HG02884 (cell line): ENCODE data around the gene ABCC4.
"Not testable (repeated sequence)": the region's sequence is repeated elsewhere in the genome, so short reads cannot be mapped to it uniquely, and the experiment has no call there.

Experiments used
- ATAC-seq: cut with Tn5 transposase; IDR thresholded peaks from one replicate; pipeline ENCODE4 v1.9.1; 2021; ENCODE audit warnings: mild to moderate bottlenecking, moderate library complexity; ENCODE audit not compliant: unreplicated experiment

ABCC4 gene

GRCh38 chr13:95300625-95301182, 547 bp downstream of the ABCC4 start:
- peak; percentile 45 for ATAC-seq

GRCh38 chr13:95298971-95299621, 2.2 kb downstream of the ABCC4 start:
- no peak for ATAC-seq

- ATAC-seq = no peak
Observed at GRCh38 chr13:95298169-95298965, 2.9 kb downstream of the ABCC4 start.

GRCh38 chr13:95296326-95296925, 4.8 kb downstream of the ABCC4 start:
- no peak for ATAC-seq

GRCh38 chr13:95295026-95295425, 6.2 kb downstream of the ABCC4 start:
- ATAC-seq = no peak

GRCh38 chr13:95292622-95293021, 8.6 kb downstream of the ABCC4 start:
- no peak for ATAC-seq

GRCh38 chr13:95289901-95290300, 11.3 kb downstream of the ABCC4 start:
- ATAC-seq = not testable (repeated sequence)

- ATAC-seq = no peak
Observed at GRCh38 chr13:95289020-95289444, 12.2 kb downstream of the ABCC4 start.

GRCh38 chr13:95284436-95284835, 16.8 kb downstream of the ABCC4 start:
- ATAC-seq = no peak

GRCh38 chr13:95279016-95279415, 22.2 kb downstream of the ABCC4 start:
- no peak for ATAC-seq

GRCh38 chr13:95276037-95276505, 25.2 kb downstream of the ABCC4 start:
- ATAC-seq = no peak

- ATAC-seq = no peak
Observed at GRCh38 chr13:95275322-95276036, 25.8 kb downstream of the ABCC4 start.

- not testable (repeated sequence) for ATAC-seq
Observed at GRCh38 chr13:95273592-95274132, 27.6 kb downstream of the ABCC4 start.

- not testable (repeated sequence) for ATAC-seq
Observed at GRCh38 chr13:95272076-95272475, 29.2 kb downstream of the ABCC4 start.

- ATAC-seq = no peak
Observed at GRCh38 chr13:95269756-95270155, 31.5 kb downstream of the ABCC4 start.

GRCh38 chr13:95268343-95269065, 32.7 kb downstream of the ABCC4 start:
- not testable (repeated sequence) for ATAC-seq

- ATAC-seq = no peak
Observed at GRCh38 chr13:95267662-95268342, 33.4 kb downstream of the ABCC4 start.

GRCh38 chr13:95264225-95264624, 37.0 kb downstream of the ABCC4 start:
- ATAC-seq = no peak

GRCh38 chr13:95262837-95263384, 38.3 kb downstream of the ABCC4 start:
- ATAC-seq = no peak
